ENCODE data around the gene S100A4.

Gene S100A4

DNA sequence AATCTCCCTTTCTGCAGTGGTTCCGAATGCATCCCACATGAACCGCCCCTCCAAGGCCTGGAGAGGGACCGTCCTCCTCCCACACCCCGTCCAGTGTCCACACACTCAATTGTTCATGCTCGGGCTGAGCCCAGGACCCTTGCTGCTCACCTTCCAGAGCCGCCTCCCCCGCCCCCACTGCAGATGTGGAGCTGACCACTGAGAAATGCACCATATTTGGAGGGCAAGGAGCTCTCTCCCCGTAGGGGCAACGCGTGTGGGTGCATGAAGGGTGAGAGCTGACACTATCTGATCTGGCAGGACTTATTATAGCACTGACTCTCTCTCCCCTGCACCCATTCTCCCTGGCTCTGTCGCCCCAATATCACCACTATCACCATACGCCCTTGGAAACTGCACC is 7.5 kb upstream of the S100A4 start:
- H3K4me3 ChIP-seq (replicated peaks in 1 of 2; ENCODE audit: low read depth in 2 of 2, low read length in 2 of 2), result no peak overlapping the region
- no peak for DNase-seq (ENCODE audit: low read depth in 2 of 2)
- TF ChIP-seq CTCF (IDR thresholded peaks at IDR 0.05; ENCODE audit: low read depth, low read length), result no peak

GRCh38 chr1:153552335-153552734 is 6.7 kb upstream of the S100A4 start:
- TF ChIP-seq CTCF (IDR thresholded peaks at IDR 0.05; ENCODE audit: low read depth, low read length), result no peak
- H3K4me3 ChIP-seq (replicated peaks in 1 of 2; ENCODE audit: low read depth in 2 of 2, low read length in 2 of 2), result no peak overlapping the region
- no peak for DNase-seq (ENCODE audit: low read depth in 2 of 2)

DNA sequence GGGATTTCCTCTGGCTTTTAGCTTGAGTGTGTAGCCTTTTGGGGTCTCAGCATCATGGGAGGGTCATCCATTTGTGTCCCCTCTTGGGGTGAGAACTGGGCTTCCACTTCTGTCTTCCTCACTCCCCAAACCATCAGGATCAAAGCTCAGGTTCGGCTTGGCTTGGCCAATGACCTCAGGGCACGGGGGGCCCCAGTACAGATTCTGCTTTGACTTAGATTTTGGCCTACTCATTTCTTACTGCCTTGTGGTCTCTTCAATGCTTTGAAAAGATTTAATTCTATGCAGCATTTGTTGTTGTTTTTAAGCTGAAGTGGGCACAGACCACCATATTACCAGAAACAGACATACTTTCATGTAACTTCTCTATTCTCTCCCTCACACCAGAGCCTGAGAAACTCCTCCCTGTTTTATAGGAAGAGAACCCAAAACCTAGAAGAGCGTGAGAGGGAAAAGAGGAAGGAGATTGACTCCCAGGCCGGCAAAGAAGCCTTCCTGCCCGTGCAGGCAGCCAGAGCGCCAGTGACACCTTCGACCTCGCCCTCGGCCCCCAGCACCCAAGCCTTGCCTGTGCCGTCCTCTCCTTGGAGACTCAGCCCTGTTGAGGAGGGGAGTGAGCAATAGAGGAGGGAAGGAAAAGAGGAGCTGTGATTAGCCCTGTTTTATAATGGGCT is 5.4 kb upstream of the S100A4 start:
- DNase-seq (ENCODE audit: low read depth in 2 of 2), result no peak
- no peak for TF ChIP-seq CTCF (IDR thresholded peaks at IDR 0.05; ENCODE audit: low read depth, low read length)
- no peak overlapping the region for H3K4me3 ChIP-seq (replicated peaks in 1 of 2; ENCODE audit: low read depth in 2 of 2, low read length in 2 of 2)

- TF ChIP-seq CTCF (IDR thresholded peaks at IDR 0.05; ENCODE audit: low read depth, low read length), result no peak
- no peak for DNase-seq (ENCODE audit: low read depth in 2 of 2)
- no peak overlapping the region for H3K4me3 ChIP-seq (replicated peaks in 1 of 2; ENCODE audit: low read depth in 2 of 2, low read length in 2 of 2)
Observed at GRCh38 chr1:153550398-153550758, 4.8 kb upstream of the S100A4 start.

DNA sequence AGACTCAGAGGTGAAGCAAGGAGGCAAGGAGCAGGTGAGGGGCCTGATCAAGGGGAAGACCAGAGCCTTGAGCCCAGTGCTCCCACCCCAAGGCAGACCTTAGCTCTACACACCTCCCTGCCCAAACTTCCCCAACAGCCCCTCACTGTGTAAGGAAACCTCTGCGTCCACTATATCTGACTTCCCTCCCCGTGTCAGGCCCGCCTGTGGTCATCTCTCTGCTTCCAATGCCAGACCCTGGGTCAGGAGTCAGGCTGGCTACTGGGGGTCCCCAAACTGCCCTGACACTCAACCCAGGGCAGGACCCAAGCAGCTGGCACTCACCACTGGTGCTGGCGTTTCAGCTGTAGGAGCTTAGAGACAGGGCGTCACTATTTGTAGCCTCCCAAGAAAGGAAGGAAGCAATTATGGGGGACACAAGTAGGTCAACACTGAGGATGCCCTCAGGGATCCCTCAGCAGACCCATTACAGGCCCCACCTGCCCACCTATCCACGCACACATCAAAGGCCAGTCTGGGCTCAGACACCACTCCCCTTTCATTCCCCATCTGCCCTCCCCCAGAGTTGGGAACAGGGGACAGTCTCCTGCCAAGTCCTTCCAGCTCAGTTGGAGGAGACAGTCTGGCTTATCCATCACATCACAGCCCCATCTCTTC is 4.3 kb upstream of the S100A4 start:
- no peak for DNase-seq (ENCODE audit: low read depth in 2 of 2)
- H3K4me3 ChIP-seq (replicated peaks in 1 of 2; ENCODE audit: low read depth in 2 of 2, low read length in 2 of 2), result no peak overlapping the region
- TF ChIP-seq CTCF (IDR thresholded peaks at IDR 0.05; ENCODE audit: low read depth, low read length), result no peak

DNA sequence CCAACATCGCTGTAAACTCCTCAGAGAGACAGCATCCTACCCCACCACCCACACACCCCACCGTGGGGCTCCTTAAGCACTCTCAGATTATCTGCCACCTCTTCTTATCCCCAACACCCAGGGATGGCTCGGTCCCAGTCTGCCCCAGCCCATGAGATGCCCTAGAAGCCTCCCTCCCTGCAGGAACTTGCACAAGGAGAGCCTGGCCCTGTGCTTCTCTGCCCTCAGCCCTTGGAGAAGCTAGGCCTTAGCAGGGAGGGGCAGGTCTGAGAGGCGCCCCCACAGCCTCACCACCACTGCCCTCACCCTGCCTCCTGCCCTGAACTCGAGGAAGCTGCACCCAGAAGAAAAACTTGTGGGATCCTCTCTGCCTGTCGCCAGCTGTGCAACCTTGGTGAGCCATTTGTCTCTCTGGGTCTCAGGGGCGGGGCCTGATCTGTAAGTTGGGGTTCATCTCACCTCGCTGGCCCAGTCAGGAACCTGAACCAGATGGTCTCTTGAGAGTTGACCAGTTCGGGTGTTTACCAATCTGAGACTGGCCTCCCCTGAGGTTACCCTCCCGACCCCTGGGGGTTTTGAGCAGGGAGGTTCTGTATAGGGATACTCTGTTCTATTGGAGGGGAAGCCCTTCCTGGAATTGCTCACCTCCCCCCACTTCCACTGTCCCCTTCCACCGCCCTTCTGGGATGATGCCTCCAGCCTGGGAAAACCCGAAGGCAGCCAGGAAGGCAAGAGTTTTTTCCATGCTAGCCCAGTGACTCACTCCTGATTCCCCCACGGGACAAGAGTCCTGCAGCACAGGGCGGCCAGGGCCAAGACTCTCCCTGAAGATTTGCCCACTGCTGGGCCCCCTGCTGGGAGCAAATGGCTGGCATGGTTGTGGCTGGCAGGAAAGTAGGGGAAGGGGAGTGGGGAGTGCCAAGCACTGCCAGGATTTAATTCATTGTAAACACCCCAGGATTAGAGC is 3.4 kb upstream of the S100A4 start, which contains the start of gene S100A3:
S100A3 (minus strand) TSS at position 537 of the 967 bp plus-strand sequence. CDS start 773 bp downstream, outside the sequence.
- H3K4me3 ChIP-seq (replicated peaks in 1 of 2; ENCODE audit: low read depth in 2 of 2, low read length in 2 of 2), result no peak within 1 kb of the TSS

More for the DNA sequence above, 3.4 kb upstream of the S100A4 start, which contains the start of gene S100A3:
- peak; percentile 90 to 92 for DNase-seq (ENCODE audit: low read depth in 2 of 2)
- peak; percentile 33 for TF ChIP-seq CTCF (IDR thresholded peaks at IDR 0.05; ENCODE audit: low read depth, low read length)
